ENCODE results near the gene ATG4A.

GRCh38 chrX:108171671-108172070 is 80.1 kb downstream of the ATG4A start:
- TF ChIP-seq CTCF (IDR thresholded peaks at IDR 0.05) (no peak), POLR2A (IDR thresholded peaks at IDR 0.05) (no peak)
